Measurements from ENCODE around the gene THUMPD3.

GRCh38 chr3:9402410-9403228 is 39.8 kb downstream of the THUMPD3 start:
- TF ChIP-seq CTCF (IDR thresholded peaks at IDR 0.05; ENCODE audit: low read depth, low read length) (no peak), EZH2phosphoT487 (IDR thresholded peaks at IDR 0.05; ENCODE audit: low read depth) (no peak)

All from OCI-LY3 (cell line).